HL-60/S4 treated with retinoic acid at 250 ng/mL for 4 days and 3 days (cell line): ENCODE data around the gene LONRF3.

Source experiments
- in situ Hi-C: fragments of 300-500 bp; cut with MboI; formaldehyde crosslinking; loops from 2 replicates; pipeline ENCODE4 v1.7.0; 2022; ENCODE audit warnings: low sequenced_read_pairs

LONRF3 gene

GRCh38 chrX:118974088-118974907 is at the start of gene LONRF3:
Gene LONRF3, plus strand, starts transcription at chrX:118974618. Its CDS starts 163 bp downstream, at chrX:118974781.
- in situ Hi-C loops: no loop called here

GRCh38 chrX:118928151-118928550 is 46.3 kb upstream of the LONRF3 start:
- in situ Hi-C loops: no loop called here

DNA sequence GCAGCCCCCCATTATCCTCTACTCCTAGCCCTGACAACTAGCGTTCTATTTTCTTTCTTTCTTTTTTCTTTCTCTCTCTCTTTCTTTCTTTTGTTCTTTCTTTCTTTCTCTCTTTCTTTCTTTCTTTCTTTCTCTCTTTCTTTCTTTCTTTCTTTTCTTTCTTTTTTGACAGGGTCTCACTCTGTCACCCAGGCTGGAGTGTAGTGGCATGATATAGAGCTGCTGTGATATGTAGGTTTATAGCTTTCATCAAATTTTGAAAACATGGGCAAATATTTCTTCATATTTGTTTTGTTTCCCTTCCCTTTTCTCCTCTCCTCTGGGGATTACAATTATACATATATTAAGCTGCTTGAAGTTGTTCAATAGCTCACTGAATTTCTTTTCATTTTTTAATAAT is 39.1 kb upstream of the LONRF3 start:
- in situ Hi-C loops: no loop called here

GRCh38 chrX:118941147-118941546 is 33.3 kb upstream of the LONRF3 start:
- in situ Hi-C loops: no loop called here

DNA sequence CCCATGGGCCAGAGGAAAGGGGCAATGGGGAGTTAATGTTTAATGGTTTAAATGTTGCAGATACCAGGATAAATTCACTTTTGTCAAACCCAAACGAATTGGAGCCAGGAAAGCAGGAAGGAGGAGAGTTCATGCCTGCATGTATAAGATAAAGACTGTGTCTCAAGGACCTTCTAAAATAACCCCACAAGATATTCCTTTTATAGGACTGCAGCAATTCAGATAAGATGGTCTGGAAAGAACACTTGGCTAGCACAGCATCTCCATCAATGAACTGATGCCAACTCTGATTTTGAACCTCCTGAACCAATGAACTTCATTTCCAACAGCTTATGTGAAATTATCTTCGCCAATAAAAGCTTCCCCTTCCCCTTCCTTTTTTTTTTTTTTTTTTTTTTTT is 31.3 kb upstream of the LONRF3 start:
- in situ Hi-C loops: no loop called here

GRCh38 chrX:118945921-118946320 is 28.5 kb upstream of the LONRF3 start:
- in situ Hi-C loops: no loop called here

- in situ Hi-C loops: no loop called here
Observed at GRCh38 chrX:118948270-118948669, 26.1 kb upstream of the LONRF3 start.

DNA sequence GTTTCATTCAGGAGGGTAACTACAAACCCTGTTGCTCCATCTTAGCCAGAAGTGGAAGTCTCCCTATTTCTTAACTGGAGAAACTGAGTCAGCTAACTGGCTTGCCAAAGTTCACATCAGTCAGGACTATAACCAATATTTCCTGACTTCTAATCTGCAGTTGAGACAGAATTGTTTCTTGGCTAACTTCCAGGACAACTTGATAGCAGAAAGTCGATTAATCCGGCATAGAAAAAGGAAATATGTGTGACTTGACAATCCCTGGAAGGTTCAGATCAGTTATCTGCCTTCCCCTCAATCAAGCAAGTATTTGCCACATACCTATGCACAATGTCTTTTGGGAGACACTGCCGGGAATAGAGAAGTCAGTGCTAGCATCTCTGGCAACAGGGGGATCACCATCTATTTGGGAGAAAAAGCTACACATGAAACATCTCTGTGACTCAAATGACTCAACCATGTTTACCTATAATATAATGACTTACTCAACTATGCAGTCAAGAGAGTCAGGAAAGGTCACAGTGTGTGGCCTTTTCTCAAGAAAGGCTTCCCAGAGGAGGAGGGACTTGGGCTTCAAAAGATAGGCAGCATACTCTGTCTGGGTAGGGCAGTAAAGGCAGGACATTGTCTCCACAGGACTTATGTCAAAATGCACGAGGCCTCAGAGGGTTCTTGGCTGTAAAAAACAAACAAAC is 12.4 kb upstream of the LONRF3 start:
- in situ Hi-C loops: no loop called here

- in situ Hi-C loops: no loop called here
Observed at GRCh38 chrX:118963159-118963558, 11.3 kb upstream of the LONRF3 start.

DNA sequence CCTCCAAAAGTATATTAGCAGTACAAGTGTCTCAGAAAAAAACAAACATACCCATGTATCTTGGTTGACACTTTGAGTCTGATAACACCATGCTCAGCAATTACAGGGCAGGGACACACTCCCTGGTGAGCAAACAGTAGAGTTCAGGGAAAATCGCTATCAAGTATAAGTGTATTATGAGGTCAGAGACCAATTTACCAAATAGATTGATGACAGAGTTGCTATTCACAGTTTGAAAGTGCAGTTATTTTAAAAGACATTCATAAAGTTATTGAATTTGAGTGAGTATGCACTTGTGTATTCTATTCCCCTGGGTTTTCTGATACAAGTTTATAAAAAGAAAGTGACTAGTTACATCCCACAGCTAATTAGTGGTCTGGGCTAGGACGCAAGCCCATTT is 10.2 kb upstream of the LONRF3 start:
- in situ Hi-C loops: no loop called here

- in situ Hi-C loops: no loop called here
Observed at GRCh38 chrX:118965395-118965794, 9.0 kb upstream of the LONRF3 start.

- in situ Hi-C loops: no loop called here
Observed at GRCh38 chrX:118968031-118968430, 6.4 kb upstream of the LONRF3 start.

DNA sequence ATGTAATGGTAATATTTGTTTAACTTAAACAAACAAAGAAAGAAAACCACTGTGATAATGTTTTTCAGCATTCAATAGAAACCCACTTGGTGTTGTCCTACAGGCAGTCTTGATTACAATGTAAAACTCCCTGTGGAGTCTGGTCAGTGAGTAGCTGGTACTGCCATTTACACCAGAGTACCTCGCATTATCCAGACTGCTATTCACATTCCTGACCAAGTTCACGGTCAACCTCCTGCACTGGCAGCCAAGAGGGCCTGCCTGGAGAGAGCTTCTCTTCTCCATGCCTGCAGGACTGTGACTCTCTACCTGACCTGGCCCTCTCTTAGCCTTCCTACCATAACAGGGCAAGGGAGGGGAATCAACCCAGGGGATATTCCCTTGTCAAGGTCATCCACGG is 2.9 kb upstream of the LONRF3 start:
- in situ Hi-C loops: no loop called here

DNA sequence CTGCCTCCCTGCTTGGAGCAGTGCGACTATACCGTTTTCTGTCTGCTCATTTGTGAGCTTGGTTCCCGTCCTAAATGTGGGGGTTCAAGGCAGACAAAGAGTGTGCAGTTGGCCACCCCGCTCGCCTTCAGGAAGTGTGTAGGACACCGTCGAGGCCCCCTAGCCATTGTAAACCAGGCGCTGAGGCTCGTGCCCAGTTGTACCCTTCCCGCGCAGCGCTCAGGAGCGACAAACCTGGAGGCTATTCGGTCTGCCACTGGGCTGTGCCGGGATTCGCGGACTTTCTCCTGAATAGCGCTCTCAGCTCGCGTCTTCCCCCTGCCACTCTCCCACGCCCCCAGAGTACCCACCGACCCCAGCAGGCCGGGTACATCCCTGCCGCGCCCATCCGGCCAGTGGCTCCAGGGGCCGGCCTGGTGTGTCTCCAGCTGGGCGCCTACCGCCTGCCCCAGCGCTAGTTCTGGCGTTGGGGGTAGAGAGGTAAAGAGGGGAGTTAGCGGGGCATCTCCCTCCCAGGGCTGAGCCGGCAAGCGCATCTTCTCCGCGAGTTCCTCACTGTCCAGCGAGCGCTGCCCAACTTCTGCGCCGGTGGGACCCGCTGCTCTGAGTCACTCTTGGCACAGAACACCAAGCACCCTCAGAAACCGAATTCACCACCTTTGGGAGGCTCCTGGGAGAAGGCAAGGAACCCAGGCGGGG is 880 bp upstream of the LONRF3 start:
- in situ Hi-C loops: no loop called here

DNA sequence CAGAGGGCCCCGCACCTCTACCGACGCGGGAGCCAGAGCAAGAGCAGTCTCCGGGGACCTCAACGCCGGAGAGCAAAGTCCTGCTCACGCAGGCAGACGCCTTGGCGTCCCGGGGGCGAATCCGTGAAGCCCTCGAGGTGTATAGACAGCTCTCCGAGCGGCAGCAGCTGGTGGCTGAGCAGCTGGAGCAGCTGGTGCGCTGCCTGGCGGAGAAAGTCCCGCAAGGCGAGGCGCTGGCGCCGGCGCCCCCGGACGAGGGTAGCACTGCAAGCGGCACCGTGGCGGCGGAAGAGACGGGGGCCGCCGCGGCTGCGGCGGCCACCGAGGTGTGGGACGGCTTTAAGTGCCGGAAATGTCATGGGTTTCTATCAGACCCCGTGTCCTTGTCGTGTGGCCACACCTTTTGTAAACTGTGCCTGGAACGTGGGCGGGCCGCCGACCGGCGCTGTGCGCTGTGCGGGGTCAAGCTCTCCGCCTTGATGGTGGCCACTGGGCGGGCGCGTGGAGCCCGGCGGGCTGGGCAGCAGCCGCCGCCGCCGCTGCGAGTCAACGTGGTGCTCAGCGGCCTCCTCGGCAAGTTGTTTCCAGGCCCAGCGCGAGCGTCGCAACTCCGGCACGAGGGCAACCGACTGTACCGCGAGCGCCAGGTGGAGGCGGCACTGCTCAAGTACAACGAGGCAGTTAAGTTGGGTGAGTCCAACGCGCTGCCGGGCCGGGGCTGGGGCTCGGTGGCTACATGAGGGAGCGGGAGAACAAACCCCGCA is 672 bp downstream of the LONRF3 start:
- in situ Hi-C loops: no loop called here

DNA sequence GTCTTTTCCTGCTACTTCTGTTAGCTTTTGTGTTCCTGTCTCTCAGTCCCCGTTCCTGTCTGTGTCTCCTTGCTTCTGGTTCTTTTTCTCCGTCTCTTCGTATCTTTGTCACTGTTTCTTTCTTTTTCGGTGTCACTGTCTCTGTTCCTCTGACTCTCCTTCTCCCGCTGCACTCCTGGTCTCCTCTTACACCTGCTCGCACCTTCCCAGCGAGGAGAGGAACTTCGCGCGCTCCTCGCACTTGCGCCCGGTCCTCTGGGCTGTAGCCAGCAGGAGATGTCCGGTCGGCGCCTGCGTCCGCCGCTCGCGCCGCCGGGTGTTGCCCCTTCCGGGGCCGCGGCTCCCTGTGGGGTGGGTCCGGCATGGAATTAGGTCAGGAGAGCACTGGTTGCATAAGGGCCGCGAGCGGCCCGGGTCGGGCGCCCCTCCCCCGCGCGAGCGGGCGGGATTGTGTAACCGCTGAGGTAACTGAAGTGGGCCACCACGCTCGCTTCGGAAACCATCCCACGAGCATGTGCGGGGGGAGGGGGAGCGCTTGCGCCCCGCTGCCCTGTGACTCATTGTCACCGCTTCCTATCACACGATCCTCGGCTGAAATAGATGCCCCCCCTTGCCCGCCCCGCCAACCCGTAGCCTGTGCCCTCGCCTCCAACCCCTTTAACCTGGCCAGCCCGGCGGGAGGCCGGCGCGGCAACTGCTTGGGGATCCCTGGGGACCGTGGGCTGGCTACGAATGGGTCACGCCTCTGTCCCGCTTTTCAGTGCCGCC is 1.6 kb downstream of the LONRF3 start:
- in situ Hi-C loops: no loop called here

DNA sequence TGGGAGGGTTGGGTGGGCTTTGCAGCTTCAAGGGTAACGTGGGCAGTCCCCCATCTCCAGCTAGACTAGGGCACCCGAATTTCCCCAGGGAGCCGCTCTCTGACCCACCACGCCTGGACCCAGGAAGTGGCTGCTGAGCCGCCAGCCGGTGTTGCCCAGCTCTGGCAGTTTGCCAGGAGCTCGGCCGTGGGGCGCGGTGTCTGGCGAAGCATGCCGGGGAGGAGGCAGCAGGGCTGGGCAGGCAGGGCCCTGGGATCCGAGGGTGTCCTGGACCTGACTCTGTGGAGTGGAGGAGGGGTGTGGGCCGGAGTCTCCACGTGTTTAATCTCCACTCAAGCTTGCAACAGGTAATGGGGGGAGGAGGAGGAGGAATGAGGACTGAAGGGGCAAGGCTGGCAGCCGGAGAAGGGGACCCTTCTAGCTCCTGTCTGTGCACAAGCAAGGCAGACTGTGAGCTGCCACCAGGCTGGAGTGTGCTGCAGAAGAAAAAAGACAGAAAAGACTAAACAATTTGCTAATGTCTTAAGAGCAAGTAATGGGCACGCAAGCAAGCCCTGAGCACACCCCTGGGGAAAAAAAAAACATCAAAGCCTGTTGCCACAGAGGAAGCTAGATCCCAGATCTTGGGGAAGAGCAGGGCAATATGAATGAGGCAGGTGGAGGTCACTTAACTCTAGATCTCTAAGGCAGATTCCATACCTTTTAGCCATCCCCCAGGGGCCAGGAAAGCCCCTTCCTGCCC is 2.4 kb downstream of the LONRF3 start:
- in situ Hi-C loops: no loop called here

GRCh38 chrX:118977424-118977823 is 3.0 kb downstream of the LONRF3 start:
- in situ Hi-C loops: no loop called here

DNA sequence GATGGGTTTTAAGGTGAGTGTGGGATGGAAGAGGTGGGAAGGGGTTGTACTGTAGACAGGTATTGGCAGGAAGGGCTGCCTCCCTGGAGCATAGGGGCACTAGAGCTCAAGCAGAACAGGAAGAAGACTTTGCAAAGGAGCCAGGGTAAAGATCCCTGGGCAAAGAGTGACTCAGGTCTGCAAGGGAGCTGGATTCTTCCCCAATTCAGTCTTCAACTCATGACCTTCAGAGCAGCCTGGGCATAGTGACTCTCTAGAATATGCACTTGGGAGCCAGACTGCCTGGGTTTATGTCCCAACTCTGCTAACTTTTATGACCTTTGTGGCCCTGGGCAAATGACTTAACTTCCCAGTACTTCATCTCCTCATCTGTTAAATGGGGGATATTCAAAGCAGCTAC is 4.0 kb downstream of the LONRF3 start:
- in situ Hi-C loops: no loop called here

GRCh38 chrX:118980761-118981160 is 6.3 kb downstream of the LONRF3 start:
- in situ Hi-C loops: no loop called here
